Gastroesophageal sphincter (tissue), 3 donors: ENCODE data around the gene CDC5L.

Source experiments
- CTCF ChIP-seq, 4 experiments: fragments of 200-600 bp in 2 of 4; fragments of 450-650 bp in 2 of 4; sonication (generic) in 1 of 4; IDR thresholded peaks; one replicate each; pipeline ENCODE4 v1.5.1; 2017 to 2019; ENCODE audit warnings: antibody characterized with exemption in 4 of 4, mild to moderate bottlenecking in 2 of 4, moderate library complexity in 2 of 4
- POLR2A ChIP-seq, 2 donors: fragments of 450-650 bp; IDR thresholded peaks; one replicate each; pipeline ENCODE4 v1.6.1; 2017; ENCODE audit warnings: antibody characterized with exemption in 2 of 2, mild to moderate bottlenecking in 2 of 2, moderate library complexity in 1 of 2

GRCh38 chr6:44471271-44471981, 83.9 kb downstream of the CDC5L start:
- TF ChIP-seq CTCF (IDR thresholded peaks at IDR 0.05) (no peak), POLR2A (IDR thresholded peaks at IDR 0.05) (no peak)
